HG03354 (cell line): ENCODE data around the gene MARVELD3.
A peak's percentile ranks its signal among the peaks of the same experiment; 100 is the strongest.
"Not testable (repeated sequence)": the region's sequence is repeated elsewhere in the genome, so short reads cannot be mapped to it uniquely, and the experiment has no call there.

ENCODE experiments used
- ATAC-seq: cut with Tn5 transposase; IDR thresholded peaks from one replicate; pipeline ENCODE4 v1.9.1; 2021; ENCODE audit warnings: mild to moderate bottlenecking; ENCODE audit not compliant: unreplicated experiment, poor library complexity, severe bottlenecking

The MARVELD3 gene

GRCh38 chr16:71626018-71626857 is at the start of gene MARVELD3:
MARVELD3 (plus strand) TSS chr16:71626184; CDS start chr16:71626230, 46 bp downstream.
- ATAC-seq: no peak

GRCh38 chr16:71576971-71577370 is 49.0 kb upstream of the MARVELD3 start, which contains the start of gene TAT:
TAT (minus strand) TSS chr16:71577092; CDS start chr16:71576415, 677 bp downstream.
- ATAC-seq: no peak

- not testable (repeated sequence) for ATAC-seq
Measured at GRCh38 chr16:71582553-71582848, 43.5 kb upstream of the MARVELD3 start.

- ATAC-seq: no peak
Measured at GRCh38 chr16:71584543-71585317, 41.3 kb upstream of the MARVELD3 start.

- no peak for ATAC-seq
Measured at GRCh38 chr16:71585318-71585703, 40.7 kb upstream of the MARVELD3 start.

GRCh38 chr16:71589334-71589733 is 36.6 kb upstream of the MARVELD3 start:
- not testable (repeated sequence) for ATAC-seq

GRCh38 chr16:71590071-71590470 is 35.9 kb upstream of the MARVELD3 start:
- ATAC-seq: not testable (repeated sequence)

- ATAC-seq: no peak
Measured at GRCh38 chr16:71590584-71590983, 35.4 kb upstream of the MARVELD3 start.

- ATAC-seq: no peak
Measured at GRCh38 chr16:71591917-71592316, 34.1 kb upstream of the MARVELD3 start.

- no peak for ATAC-seq
Measured at GRCh38 chr16:71593048-71593999, 32.7 kb upstream of the MARVELD3 start.

- no peak for ATAC-seq
Measured at GRCh38 chr16:71594000-71594646, 31.9 kb upstream of the MARVELD3 start.

- not testable (repeated sequence) for ATAC-seq
Measured at GRCh38 chr16:71595340-71595826, 30.6 kb upstream of the MARVELD3 start.

- not testable (repeated sequence) for ATAC-seq
Measured at GRCh38 chr16:71598426-71598825, 27.6 kb upstream of the MARVELD3 start.

GRCh38 chr16:71600822-71601221 is 25.2 kb upstream of the MARVELD3 start:
- ATAC-seq: no peak

- no peak for ATAC-seq
Measured at GRCh38 chr16:71609066-71609465, 16.9 kb upstream of the MARVELD3 start.

GRCh38 chr16:71610447-71610846 is 15.5 kb upstream of the MARVELD3 start:
- ATAC-seq: no peak

- peak; percentile 63 for ATAC-seq
Measured at GRCh38 chr16:71610936-71611871, 14.8 kb upstream of the MARVELD3 start.

- not testable (repeated sequence) for ATAC-seq
Measured at GRCh38 chr16:71614956-71615355, 11.0 kb upstream of the MARVELD3 start.
